GM13976 (cell line): Measurements from ENCODE around the gene IKZF3.

Source experiments
- DNase-seq: peaks from one replicate; pipeline ENCODE4 v3.0.0; 2012; ENCODE audit warnings: low spot score
- in situ Hi-C: fragments of 300-500 bp; cut with MboI; formaldehyde crosslinking; loops from one replicate; pipeline ENCODE4 v1.12.0; 2022; ENCODE audit warnings: low sequenced_read_pairs, mixed read lengths, inconsistent platforms; ENCODE audit not compliant: unreplicated experiment
- TF ChIP-seq, protein P1 (sequence below): IDR thresholded peaks from 2 replicates; pipeline ENCODE4 v1.5.1; 2012; ENCODE audit warnings: borderline replicate concordance, mild to moderate bottlenecking; ENCODE audit not compliant: insufficient read depth; ENCODE audit errors: extremely low read depth, missing control alignments, control extremely low read depth

IKZF3 gene

DNA sequence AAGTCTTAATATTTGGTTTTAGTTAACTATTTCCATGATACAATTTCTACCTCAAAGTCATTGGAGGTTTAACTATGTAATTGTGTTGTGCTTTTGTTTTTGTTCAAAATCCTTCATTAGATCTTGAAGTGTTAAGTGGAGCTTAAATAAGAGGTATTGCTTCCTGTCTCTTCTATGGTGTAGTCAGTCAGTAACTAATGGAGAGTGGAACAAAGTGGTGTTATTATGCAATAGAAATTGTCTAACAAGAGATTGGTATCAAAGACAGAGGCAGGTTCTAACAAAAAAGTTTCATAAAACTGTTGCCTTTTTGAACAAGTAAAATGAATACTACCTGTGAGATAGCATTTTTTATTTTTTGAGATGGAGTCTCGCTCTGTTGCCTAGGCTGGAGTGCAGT, 81.1 kb downstream of the IKZF3 start:
- TF ChIP-seq, protein P1, sequence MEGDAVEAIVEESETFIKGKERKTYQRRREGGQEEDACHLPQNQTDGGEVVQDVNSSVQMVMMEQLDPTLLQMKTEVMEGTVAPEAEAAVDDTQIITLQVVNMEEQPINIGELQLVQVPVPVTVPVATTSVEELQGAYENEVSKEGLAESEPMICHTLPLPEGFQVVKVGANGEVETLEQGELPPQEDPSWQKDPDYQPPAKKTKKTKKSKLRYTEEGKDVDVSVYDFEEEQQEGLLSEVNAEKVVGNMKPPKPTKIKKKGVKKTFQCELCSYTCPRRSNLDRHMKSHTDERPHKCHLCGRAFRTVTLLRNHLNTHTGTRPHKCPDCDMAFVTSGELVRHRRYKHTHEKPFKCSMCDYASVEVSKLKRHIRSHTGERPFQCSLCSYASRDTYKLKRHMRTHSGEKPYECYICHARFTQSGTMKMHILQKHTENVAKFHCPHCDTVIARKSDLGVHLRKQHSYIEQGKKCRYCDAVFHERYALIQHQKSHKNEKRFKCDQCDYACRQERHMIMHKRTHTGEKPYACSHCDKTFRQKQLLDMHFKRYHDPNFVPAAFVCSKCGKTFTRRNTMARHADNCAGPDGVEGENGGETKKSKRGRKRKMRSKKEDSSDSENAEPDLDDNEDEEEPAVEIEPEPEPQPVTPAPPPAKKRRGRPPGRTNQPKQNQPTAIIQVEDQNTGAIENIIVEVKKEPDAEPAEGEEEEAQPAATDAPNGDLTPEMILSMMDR, result no peak
- no peak for DNase-seq
- in situ Hi-C loops, result no loop called here

DNA sequence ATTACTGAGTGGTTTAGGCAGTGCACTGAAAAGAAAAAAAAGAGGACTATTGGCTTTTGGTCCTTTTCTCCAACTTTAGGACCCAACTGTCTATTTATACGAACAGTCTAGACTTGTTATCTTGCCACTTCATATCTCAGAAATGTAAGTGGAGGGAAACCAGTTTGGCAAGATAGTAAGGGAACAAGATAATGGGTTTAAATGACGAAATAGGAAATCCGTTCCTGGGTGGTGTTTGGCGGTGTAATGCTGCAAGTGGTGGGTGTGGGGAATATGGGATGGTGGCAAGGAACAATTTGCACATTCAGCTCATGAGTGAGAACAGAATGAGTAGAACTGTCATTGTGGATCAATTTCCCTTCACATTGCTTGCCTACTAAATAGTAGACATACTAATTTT, 81.6 kb downstream of the IKZF3 start:
- in situ Hi-C loops, result no loop called here
- TF ChIP-seq, protein P1, result no peak
- DNase-seq, result no peak

DNA sequence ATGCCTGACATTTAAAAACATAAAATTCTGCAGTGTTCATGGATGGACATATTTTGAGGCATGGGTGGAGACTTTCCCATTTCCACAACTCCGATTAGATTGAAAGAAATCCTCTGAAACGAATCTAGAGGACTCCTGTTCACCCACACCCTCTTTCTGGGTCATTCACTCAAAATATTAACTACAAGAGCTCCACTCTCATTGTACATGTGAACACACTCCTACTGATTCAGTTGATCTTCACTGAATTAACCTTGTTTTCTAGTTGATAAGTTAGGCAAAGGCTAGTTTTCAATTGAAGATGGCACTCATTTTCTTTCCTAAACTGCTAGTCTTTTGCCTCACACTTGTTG, 82.3 kb downstream of the IKZF3 start:
- in situ Hi-C loops, result no loop called here
- TF ChIP-seq, protein P1, result no peak
- no peak for DNase-seq

DNA sequence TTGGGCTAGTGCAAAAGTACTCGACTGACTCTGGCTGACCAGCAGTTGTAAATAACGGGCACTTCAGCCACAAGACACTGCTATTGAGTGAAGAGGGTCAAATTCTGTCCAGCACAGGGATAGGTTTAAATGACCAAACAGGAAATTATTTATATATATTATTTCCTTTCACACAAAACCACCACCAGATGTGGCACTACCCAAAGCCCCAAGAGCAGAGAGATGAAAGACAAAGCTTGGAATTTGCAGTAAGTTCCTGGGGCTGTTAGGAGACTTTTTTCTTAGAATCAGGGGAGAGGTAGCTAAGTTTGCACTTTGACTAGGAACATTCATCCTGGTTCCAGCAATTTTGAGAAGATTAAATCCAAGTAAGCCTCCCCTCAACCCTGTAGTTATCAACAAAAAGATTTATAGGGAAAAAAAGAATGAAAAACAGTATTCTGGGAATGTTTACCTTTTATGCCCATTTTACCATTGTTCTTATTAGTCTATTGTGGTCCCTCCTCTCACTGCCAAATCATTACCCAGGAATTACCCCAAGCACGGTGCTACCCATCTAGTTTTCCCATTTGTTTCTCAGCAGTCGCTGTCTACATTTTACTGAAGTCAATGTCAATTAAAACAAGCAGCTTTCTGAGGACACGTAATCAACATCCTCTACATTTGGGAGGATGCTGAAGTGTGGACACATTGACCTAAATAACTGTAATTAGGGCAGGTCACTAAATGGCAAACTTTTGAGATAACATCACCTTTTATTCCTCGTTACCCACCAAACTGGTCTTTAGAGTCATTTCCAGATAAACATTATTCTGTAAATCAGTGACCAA, 82.9 kb downstream of the IKZF3 start:
- TF ChIP-seq, protein P1, result no peak
- DNase-seq, result no peak
- in situ Hi-C loops, result no loop called here

DNA sequence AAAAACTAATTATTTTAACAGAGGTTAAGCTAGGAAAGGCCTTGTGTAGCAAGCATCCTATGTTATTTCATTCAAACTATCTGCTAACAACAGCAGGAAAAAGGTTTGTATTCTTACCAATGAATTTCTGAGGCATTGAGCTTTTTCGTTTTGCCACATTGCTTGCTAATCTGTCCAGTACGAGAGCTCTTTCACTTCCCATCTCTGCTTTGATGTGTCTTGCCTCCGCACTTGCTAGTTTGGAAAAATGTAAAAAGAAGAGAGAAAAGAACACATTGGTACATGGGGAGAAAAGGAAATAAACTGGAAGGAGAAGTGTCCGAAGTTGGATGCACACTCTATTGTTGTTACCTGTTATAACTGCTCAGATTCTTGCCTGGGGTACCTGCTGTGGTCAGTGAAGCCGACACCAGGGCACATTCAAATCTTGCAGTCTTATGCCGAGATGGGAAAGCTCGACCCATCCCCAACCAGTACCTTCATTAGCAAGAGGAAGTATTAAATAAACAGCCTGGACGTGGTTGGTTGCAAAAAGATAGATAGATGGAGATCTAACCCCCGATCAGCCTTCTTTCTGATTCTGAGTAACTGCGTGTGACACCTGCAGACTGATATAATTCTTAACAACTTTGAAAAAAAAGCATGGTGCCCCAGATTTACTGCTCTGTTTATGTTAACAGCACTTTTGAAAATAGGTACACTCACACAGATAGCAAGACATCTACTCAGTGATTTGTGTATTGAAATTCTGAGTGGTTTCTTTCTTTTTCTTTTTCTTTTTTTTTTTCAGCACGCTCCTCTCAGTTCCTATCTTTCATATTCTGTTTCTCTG, 86.4 kb downstream of the IKZF3 start:
- TF ChIP-seq, protein P1, result no peak
- in situ Hi-C loops, result loop anchor here (5.0 kb wide), 1 partner anchor 85 kb away; the partner anchor contains the start of gene IKZF3
- peak; percentile 48 for DNase-seq

DNA sequence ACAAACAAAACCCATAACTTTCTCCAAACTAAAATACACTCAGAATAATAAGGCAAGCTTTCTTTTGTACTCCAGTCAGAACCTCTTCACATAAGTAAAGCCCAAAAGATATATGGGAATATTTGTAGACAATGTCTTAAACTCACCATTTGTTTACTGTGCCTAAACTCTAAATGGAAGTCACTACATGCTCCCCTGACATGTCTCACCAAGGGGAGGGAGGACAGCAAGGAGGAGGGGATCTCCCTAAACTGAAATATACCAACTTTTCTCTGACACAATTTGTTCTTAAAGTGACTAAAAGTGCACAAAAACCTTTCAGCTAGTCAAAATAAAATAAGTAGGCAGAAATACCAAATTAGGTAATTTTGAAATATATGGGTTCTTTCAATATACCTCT, 87.9 kb downstream of the IKZF3 start:
- TF ChIP-seq, protein P1, result no peak
- in situ Hi-C loops, result loop anchor here (5.0 kb wide), 1 partner anchor 86 kb away; the partner anchor contains the start of gene IKZF3
- no peak for DNase-seq
